ENCODE data around the gene LIMK1.

DNA sequence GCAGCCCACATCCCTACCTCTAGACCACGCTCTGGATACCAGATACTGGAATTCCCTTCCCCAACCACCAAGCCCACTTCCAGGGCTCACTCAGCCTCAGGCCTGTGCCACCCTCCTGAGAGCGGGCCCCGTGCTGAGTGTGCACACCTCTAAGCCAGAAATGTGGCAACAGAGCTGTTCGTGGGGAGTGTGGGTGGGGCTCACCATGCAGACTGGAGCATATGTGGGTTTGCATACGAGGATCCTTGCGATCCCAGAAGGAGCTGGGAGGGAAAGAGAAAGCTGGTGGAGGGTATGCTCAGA, 13.0 kb upstream of the LIMK1 start:
- TF ChIP-seq, protein P1, sequence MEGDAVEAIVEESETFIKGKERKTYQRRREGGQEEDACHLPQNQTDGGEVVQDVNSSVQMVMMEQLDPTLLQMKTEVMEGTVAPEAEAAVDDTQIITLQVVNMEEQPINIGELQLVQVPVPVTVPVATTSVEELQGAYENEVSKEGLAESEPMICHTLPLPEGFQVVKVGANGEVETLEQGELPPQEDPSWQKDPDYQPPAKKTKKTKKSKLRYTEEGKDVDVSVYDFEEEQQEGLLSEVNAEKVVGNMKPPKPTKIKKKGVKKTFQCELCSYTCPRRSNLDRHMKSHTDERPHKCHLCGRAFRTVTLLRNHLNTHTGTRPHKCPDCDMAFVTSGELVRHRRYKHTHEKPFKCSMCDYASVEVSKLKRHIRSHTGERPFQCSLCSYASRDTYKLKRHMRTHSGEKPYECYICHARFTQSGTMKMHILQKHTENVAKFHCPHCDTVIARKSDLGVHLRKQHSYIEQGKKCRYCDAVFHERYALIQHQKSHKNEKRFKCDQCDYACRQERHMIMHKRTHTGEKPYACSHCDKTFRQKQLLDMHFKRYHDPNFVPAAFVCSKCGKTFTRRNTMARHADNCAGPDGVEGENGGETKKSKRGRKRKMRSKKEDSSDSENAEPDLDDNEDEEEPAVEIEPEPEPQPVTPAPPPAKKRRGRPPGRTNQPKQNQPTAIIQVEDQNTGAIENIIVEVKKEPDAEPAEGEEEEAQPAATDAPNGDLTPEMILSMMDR (IDR thresholded peaks at IDR 0.05): no peak
- TF ChIP-seq POLR2A (IDR thresholded peaks at IDR 0.05): no peak

Measured in breast epithelium (tissue), 3 donors.